HG02943 (cell line): ENCODE measurements around the gene TMIGD1.
A peak's percentile ranks its signal among the peaks of the same experiment; 100 is the strongest.

Experiments used
- ATAC-seq: cut with Tn5 transposase; IDR thresholded peaks from one replicate; pipeline ENCODE4 v1.9.1; 2021; ENCODE audit warnings: mild to moderate bottlenecking, low read depth, moderate library complexity; ENCODE audit not compliant: unreplicated experiment

TMIGD1 gene, protein sequence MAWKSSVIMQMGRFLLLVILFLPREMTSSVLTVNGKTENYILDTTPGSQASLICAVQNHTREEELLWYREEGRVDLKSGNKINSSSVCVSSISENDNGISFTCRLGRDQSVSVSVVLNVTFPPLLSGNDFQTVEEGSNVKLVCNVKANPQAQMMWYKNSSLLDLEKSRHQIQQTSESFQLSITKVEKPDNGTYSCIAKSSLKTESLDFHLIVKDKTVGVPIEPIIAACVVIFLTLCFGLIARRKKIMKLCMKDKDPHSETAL

DNA sequence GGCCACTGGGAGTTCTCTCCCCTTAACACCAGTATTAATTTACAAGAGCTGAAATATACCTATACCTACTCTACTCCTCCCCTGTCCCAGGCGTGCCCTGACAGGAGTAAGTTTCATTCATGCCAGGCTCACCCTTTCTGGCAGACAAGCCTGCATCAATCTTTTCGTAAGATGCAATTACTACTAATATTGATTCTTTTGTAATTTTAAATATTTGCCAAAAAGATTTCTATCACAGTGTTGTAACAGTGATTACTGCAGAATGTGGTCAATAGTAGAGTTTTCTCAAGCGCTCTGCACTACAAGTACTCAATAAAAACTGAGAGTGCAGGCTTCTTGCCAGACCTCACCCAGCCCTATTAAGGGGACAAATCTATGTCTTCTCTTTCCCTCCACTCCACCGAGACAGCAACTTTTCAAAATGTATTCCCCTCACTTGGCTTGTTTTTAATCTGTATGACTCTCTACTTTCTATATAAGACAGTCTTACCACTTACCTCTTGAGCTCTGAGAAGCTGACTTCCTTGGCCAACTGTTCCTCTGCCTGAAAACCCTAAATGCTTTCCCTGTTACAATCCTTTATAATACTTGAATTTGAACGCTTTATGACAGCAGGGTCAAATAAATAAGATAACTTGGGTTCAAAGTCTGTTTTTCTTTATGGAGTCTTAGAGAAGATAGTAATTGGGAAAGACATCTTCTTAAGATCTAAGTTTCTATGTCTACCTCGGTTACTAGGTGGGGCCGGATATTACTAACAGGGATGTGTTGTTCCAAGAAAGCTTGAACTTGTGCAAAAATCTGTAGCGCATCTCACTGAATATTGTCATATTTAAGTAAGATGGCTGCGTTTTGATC, at the start of gene TMIGD1:
Gene TMIGD1 (minus strand): TSS at position 555 of the 858 bp plus-strand sequence. CDS start 1,924 bp downstream, outside the sequence.
- ATAC-seq, result no peak

DNA sequence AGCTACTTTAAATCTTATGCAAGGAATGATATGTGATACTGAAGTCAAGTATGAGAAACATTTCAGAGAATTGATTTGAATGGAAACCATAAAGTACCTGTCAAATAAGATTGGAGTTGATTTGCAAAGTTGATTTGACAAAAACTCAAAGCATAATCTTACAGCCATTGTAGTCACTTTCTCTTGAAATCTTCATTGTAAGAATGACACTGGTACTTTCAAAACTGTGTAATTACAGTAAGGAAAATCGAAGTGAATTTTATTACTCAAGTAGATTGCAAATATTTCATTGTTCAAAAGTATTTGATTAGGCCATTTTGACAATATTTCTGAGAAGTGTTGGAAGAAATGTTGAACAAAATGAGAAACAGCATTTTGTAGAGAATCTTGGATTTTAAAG, 48.5 kb upstream of the TMIGD1 start:
- no peak for ATAC-seq

DNA sequence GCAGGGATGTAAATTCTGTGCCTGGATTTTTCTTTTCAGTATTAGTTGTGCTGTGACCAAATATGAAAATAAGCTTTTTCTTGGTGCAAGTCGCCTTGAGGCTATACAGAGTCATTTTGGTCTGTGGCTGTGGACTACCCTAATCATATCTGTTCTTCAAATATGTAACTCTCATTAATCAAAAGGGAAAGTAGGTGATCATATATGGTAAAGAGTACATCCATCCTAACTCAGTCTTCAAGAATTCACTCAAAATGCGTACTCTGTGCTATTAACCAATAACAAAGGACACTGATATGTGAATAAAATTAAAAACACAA, 47.4 kb upstream of the TMIGD1 start:
- no peak for ATAC-seq

DNA sequence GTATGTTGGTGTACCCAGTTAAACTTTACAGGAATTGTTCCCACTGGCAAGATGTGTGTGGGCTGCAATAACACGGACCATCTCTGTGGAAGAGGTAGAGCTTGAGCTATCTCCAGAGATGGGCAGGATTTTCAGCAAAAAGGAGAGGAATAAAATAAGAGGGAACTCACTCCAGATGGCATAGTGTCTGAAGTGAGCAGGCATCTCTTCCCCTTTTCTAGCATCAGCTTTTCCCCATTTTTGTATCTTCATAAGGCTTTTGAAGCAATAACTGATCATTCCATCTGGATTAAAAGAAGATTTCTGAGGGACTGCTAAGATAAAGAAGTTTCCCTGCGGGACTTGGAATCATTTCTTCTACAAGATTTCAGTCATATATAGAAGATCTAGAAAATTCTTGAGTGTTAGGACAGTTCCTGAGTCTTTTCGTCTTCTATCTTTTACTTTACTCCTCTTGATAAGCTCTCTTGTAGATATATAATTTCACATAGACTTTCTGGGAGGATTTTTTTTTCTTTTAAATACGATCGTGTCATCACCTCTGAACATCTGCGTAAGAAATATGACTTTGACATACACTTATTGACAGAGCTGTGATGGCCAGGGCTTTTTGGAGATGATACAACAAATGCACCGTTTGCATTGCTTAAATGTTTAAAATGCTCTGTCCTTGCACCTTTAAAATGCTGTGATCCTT, 46.9 kb upstream of the TMIGD1 start:
- ATAC-seq, result no peak

DNA sequence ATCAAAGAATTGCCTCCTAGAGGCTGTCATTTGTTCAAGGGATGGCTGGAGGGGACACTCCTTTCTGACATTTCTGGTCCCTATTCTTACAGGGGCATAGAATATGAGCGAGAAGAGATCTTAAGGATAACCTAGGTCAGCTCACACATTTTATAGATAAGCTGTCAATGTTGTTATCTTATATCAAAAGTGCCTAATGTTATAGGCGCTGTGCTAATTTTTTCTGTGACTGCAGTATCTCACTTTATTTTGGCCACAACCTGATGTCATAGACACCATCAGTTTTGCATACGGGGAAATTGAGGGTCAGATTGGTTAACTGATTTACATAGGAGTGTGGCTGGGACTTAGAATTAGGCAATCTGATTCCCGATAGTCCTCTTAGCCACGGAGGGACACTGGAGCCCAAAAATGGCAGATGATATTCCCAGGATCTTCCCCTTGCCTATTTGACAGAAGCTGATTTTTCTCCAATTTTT, 46.1 kb upstream of the TMIGD1 start:
- no peak for ATAC-seq

DNA sequence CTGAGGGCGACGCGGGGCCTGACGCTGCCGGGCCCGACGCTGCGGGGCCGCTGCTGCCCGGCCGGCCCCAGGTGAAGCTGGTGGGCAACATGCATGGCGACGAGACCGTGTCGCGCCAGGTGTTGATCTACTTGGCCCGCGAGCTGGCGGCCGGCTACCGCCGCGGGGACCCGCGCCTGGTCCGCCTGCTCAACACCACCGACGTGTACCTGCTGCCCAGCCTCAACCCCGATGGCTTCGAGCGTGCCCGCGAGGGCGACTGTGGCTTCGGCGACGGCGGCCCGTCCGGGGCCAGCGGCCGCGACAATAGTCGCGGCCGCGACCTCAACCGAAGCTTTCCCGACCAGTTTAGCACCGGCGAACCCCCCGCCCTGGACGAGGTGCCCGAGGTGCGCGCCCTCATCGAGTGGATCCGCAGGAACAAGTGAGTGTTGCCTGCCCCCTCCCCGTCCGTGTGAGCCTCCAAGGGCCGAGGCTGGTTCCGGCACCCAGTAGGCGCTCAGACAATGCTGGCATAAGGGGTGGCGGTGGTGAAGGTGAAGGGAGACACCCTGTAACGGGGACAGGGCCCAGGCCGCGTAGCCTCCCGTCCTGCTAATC, 45.5 kb upstream of the TMIGD1 start:
- no peak for ATAC-seq

DNA sequence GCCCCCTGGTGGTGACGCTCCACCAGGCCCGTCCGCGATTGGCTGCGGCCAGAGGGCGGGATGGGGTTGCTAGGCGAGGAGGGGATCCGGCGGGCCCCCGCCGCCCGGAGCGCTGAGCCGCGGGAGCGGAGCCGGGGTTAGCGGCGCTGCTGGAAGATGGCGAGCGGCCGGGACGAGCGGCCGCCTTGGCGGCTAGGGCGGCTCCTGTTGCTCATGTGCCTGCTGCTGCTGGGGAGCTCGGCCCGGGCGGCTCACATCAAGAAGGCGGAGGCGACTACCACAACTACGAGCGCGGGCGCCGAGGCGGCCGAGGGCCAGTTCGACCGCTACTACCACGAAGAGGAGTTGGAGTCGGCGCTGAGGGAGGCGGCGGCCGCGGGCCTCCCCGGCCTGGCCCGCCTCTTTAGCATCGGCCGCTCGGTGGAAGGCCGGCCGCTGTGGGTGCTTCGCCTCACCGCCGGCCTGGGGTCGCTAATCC, 45.0 kb upstream of the TMIGD1 start, which contains the start of gene CPD:
Gene CPD (plus strand): TSS at position 103 of the 478 bp plus-strand sequence. CDS start 54 bp downstream, at position 157.
- ATAC-seq, result peak; percentile 84

DNA sequence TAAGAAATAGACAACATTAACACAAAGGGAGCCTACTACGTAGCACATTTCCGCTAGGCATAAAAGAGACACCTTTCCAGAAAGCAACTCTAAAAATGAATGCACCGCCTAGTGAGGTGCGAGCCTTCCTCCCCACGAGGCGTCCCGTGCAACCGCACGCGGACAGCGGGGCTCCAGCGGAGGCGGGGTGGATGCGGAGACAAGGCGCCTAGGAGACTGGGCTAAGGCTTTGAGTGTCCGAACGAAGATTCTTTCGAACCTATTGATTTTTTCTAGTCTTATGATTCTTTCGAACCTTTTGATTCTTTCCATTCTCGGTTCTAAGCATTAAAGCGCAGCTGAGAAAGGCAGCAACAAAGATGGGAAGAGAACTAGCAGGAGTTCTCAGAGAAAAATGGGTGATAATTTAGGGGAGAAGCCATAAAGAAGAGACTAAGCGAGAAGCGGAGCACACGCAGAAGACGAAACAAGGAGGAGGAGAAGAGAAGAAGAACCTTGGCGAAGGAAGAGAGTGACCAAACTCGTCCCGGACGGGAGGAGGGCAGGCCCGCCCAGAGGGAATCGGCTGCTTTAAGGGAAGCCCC, 44.5 kb upstream of the TMIGD1 start:
- ATAC-seq, result no peak

DNA sequence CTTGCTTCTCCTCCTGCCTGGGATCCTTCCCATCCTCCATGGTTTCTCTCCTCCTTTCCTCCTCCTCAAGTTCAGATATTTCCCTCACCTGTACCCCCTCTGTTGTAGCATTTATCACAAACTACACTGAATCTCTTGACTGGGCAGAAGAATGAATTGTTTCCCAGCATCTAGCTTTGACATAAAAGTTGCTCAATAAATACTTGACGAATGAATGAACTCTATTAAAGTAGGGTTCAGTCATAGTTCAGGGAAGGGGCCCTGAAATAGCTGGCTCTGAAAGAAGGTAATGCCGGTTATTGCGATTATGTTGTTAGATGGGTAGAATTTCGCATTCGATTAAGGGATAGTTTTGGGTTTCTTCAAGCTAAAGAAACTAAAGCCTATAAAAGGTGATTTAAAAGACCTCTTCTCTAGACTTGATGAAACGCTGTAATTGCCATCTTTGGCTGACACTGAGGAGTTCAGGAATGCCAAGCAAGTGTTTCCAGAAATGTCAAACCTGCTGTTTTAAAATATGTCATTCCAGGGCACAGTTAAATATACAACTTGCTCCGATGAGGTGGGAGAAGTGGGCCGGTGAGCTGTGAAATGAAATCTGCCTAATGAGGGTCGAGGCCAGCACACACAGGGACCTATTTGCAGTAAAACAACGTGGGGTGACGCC, 43.9 kb upstream of the TMIGD1 start:
- ATAC-seq, result no peak

DNA sequence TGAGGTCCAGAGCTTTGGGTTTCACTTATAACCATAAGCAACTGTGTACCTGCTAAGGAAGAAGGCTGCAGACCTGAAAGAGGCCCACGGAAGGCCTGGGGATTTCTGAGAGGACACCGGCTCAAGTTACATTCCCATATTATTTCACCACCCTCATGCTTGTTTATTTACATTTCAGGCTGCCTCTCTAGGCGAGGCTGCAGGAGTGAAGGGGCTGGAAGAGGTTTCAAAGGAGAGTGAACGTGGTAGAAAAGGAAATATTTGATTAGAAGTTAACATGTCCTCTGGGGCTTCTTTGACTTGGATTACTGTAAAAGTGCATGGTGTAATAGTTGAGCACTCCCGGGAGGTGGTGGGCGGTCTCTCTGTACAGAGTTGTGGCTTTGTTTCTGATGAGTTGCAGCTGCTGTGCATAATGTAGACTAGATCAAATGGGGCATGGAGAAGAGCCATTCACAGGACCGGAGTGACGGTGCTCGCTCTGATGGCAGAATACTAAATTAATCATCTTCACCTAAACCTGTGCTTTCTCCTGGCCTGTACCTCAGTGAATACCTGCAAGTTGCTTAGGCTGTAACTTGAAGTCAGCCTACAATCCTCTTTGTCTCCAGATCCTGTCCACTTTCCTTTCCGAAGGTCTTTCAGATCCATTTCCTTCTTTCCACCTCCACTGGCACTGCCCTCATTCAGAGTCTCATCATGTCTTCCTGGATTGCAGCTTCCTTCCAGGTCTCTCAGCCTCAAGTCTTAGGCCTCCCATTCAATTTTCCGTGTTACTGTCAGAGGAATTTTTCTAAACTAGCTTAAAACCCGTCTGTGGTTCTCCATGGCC, 43.0 kb upstream of the TMIGD1 start:
- no peak for ATAC-seq

DNA sequence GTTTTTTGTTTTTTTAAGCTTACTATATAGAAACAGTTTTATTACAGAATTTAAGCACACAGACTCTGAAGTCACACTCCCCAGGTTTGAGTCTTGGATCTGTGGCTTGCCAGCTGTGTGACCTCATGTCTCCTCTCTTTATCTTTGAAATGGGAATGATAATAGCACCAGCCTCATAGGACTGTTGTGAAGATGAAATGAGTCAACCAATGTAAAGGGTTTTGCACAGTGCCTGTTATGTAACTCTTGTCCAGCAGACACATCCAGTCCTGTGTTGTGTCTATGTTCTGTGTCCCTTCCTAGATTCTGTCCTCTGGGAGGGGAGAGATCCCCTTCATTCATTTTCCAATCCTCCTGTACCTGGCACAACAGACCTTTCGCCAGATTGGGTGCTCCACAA, 41.8 kb upstream of the TMIGD1 start:
- no peak for ATAC-seq

DNA sequence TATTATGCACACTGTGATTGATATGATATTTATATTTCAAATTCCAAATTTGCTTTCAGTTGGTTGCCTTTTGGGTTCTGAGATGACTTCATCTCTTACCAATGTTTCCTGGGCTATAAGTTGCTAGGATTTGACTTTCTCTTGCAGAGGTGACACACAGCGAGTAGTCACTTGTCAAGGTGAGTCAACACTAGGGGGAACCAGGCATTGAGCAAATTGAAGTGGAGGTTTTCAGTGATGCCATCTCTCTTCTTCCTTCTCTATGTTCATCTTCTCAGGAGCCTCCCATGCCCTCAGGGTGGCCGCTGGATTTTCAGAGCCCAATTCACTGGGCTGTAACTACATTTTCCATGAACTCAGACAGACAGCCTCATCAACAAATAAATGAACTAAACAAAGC, 38.9 kb upstream of the TMIGD1 start:
- ATAC-seq, result no peak

DNA sequence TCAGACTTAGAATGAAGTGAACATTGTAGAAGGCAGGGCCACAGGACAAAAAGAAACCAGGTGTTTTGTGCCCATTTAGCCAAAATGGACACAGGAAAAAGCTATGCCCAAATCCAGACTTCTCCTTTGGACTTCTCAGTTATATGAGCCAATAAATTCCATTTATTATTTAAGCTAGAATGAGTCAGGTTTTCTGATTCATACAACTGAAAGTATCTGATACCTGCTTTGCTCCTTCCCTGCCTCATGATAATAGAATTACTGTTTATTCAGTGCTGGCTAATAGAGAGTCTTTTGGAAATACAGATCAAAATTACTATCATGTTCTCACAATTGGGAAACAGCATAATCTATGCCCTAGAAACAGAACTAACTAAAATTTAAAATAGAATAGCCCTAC, 36.1 kb upstream of the TMIGD1 start:
- ATAC-seq, result no peak

DNA sequence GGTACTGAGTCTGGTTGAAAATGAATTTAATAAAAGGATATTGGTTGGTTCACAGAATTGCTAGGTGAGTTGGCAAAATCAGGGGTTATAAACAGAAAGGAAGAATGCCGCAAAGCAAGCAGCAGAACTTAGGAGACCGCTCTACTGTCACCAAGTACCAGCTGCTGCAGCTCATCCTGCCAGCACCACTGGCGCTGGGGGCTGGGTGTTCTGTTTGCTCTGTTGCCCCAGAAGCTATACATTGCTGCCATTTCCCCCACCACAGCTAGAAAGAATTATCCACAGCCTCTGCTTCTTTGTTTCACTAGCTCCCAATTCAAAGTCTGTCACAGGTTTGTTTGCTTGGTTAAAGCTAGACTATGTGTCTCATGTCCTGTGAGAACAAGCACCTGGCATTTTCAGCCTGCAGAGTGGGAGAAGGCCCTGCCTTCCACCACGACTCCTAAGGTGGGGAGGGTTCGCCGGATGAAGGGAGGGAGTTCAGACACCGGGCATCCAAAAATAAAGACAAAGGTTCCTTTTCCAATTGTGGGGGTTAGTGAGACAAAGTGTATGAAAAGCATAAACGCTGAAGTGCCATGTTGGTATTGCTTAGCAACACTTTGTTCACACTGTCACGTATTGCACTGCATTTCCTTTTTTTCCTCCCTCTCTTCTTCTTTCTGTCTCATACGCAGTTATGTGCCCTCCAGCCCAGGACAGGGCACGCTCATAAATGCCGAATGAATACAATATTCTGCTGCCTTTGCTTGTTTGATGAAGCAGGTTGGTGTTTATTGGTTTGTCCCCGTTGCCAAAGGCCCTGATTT, 35.3 kb upstream of the TMIGD1 start:
- ATAC-seq, result no peak

DNA sequence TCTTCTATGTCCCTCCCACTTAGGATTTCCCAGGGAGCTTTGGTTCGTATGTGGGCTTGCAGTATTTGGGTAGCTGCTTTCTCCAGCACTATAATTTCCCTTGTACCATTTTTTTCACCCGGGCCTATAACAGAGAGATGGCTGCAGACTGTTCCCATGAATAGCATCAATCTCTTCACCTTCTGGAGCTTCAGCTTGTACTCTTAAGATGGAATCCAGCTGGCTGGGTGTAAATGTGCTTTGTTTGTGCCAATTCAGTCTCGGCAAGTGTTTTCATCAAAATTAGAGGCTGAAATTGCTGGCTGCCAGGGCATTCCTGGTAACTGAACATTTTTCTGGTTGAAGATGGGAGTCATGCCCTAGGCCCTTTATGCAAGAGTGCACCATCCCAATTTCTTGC, 32.7 kb upstream of the TMIGD1 start:
- no peak for ATAC-seq

DNA sequence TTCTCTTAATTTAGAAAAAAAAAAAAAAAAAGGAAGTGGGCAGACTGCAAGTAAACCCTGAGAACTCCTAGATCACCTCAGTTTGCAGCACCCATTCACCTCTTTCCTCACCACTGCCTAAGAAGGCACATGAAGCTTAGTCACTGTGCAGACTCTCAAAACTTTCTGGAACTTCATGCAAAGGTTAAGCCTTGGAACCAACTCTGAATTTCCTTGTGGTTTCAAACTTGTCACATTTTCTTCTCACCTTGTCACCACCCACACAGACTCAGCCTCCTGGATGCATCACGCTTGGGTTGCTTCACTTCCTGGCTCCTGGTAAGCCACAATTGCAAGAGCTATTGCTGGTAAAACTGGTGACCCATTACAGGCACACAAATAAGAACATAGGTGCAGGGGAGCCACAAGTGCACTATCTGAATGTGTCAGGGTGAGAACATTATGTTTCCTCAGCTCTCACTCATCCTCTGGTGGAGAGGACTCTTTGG, 29.9 kb upstream of the TMIGD1 start:
- peak; percentile 74 for ATAC-seq

DNA sequence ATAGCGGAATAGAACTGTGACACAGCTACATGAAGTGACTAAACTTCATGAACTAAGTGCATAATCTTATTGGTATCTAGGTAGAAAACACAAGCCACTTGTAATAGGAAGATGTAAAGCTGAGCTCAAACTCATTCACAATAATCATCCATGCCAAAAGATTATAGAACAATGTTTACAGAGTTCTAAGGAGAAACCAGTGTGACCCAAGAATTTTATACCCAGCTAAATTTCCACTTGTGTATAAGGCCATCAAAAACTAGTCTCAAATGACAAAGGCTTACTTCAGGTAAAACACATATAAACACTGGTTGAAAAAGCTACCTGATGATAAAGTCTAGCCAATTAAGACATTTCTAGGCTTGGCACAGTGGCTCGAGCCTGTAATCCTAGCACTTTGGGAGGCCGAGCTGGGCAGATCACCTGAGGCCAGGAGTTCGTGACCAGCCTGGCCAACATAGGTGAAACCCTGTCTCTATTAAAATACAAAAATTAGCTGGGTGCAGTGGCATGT, 28.0 kb upstream of the TMIGD1 start:
- no peak for ATAC-seq
